Stimulated activated CD8-positive, alpha-beta memory T cell treated with anti-CD3 and anti-CD28 coated beads, Interleukin-15, amount 100 ng/mL, for 24 hours (primary cell): ENCODE measurements around the gene ZNF521.

Source experiments
- DNase-seq: peaks from one replicate; pipeline ENCODE4 v3.0.0-alpha.2; 2020; ENCODE audit warnings: low read depth

ZNF521 gene

GRCh38 chr18:25250474-25250851 is 101.5 kb downstream of the ZNF521 start:
- no peak for DNase-seq

GRCh38 chr18:25248755-25249154 is 103.2 kb downstream of the ZNF521 start:
- no peak for DNase-seq

- no peak for DNase-seq
These were observed 104.2 kb downstream of the ZNF521 start for GRCh38 chr18:25247725-25248124.

- no peak for DNase-seq
These were observed 106.9 kb downstream of the ZNF521 start for GRCh38 chr18:25244924-25245698.

GRCh38 chr18:25244170-25244569 is 107.8 kb downstream of the ZNF521 start:
- no peak for DNase-seq

GRCh38 chr18:25243754-25244153 is 108.2 kb downstream of the ZNF521 start:
- DNase-seq: no peak

DNA sequence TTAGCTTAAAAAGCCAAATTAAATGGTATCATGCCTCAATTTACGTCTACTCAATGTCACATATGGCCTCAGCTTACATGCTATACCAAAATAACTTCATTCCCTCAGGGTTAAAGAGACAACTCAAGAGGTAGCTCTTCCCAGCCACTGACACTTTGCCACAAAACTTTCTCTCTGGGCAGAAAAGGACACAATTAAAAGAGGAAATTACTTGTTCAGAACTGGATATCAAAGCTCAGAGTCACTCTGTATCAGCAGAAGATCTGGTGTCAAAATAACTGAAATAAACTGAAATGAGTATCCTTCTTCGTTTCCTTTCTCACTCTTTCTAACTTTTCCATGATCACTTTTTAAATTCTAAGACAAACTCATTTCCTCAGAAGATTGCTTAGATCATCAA is 108.7 kb downstream of the ZNF521 start:
- no peak for DNase-seq

DNA sequence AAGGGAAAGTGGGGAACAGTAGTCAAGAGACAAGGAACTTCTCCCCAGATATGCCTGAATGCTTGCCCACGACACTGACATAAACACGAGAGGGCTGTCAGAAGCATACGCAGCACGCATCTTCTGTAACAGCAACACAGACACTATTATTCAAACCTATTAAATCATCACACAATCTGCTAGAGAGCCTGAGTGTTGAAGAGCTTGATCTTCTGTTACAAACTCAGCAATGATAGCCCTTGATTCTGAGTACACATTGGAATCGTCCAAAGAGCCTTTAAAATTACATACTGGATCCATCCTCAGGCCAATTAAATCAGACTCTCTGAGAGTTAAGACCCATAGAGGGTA is 111.6 kb downstream of the ZNF521 start:
- DNase-seq: no peak

DNA sequence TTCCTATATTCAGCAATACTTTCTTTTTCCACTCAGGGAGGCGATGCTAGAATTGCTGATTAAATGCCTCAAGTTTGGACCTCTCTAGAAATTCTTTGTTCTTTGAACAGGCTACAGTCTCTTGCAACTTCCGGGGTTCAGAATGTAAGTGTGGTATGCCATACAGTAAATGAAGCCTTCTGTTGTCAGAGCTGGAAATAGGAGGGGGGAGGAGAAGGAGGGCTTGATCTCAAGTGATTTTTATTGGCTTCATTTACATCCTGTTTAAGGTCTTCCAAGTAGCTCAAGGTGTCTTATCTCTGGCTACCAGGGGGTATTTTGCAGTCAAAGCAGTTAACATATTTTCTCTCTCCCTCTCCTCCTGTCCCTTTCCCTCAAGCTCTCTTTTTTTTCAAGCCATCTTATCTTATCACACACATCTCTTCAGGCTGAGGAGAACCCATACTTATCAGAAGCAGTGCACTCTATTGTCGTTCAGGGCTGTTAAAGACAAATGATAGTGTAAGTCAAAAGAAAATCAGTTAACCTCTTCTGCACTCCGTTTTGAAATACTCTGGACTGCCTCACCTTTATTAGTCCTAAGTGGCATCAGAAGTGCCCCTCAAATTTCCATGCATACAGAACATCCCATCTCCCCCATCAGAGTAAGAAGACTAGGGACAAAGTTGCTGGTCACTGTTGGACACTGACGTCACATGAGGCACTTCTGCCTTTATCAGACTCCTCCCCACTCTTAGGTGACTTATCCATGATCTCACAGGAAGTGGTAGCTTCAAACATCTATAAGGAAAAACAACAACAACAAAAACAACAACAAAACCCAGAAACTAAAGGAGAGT is 112.2 kb downstream of the ZNF521 start:
- no peak for DNase-seq

DNA sequence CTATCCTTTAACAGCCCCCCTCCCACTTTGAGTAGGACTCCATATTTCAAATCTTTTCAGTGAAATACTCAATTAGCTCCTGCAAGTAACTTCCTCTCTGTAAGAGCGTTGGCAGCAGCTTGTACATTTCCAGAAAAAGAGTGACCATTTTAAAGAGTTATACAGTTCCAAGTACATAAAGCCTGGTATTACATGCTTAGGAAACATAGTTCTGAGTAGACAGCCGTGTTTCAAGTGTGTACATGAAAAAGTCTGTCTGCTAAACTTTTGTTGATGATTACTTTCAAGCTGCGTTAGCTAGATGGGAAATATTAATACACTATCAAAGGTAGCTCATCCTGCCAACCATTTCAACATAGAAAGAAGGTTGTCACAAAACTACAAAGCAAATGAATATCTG is 112.8 kb downstream of the ZNF521 start:
- no peak for DNase-seq

- no peak for DNase-seq
These were observed 114.2 kb downstream of the ZNF521 start for GRCh38 chr18:25237571-25238267.

DNA sequence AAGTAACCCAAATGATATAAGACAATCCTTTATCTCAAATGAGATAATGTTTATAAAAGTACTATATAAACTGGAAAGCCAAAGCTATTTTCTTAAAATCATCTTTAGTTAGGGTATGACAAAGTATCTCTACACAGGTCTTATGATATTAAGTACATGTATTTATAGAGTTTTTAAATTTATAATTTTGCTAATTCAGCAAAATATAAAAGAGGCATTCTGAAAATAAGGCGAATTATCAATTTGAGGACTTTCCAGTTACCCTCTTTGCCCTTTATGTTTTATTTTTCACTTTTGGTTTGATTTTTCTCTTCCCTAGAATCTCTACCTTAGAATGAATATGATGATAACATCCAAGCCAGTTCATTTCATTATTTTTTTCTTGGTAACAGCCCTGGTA is 115.2 kb downstream of the ZNF521 start:
- no peak for DNase-seq

DNA sequence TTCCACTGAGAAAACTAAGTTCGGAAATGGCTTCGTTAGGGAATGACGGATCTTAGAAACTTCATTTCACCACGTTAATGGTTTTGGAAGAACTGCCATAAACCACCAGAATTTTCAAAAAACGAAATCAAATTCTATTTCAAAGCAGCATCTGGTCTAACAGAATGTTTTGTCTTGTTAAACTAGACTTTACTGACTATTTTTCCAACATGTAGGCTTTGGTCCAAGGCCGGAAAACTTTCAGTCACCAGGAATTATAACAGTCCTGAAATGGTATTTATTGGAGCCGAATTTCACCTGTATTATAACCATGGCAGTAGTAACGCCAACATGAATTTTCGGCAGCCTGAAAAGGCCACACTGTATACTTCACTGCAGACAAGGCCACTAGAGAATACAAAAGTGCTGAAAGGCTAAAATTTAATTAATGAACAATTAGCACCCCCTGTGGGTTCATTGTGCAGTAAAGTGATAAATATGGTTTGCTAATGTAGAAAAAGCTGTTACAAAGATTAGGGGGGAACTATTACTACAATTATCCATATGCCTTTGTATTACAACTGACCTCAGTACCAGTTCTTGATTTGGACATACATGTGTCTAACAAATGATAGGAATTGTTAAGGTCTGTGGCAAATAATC is 116.4 kb downstream of the ZNF521 start:
- no peak for DNase-seq

DNA sequence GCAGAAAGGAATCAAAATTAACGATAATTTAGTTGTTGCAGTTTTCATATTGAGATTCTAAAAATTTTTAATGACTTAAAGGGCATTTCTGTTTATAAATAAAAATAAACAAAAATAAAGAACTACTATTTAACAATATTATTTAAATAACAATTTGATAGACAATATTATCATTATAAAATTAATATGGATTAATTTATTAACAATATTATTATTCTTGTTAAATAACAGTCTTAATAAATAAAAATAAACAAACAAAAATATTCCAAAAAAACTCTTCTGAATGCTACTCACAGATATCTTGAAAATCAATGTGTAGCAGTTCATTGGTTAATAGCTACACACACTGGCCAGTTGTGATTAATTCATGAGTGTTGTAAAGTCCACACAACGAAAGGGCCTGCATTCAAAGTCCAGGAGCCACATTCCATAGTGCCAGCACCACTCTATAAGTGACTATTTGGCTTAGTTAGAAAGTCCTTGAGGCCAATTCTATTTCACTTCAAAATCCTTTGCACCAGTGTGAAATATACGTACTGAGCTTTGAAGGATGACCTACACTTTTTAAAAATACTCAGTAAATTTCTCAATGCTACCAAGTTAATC is 117.1 kb downstream of the ZNF521 start:
- DNase-seq: no peak

GRCh38 chr18:25234322-25234639 is 117.7 kb downstream of the ZNF521 start:
- DNase-seq: no peak

DNA sequence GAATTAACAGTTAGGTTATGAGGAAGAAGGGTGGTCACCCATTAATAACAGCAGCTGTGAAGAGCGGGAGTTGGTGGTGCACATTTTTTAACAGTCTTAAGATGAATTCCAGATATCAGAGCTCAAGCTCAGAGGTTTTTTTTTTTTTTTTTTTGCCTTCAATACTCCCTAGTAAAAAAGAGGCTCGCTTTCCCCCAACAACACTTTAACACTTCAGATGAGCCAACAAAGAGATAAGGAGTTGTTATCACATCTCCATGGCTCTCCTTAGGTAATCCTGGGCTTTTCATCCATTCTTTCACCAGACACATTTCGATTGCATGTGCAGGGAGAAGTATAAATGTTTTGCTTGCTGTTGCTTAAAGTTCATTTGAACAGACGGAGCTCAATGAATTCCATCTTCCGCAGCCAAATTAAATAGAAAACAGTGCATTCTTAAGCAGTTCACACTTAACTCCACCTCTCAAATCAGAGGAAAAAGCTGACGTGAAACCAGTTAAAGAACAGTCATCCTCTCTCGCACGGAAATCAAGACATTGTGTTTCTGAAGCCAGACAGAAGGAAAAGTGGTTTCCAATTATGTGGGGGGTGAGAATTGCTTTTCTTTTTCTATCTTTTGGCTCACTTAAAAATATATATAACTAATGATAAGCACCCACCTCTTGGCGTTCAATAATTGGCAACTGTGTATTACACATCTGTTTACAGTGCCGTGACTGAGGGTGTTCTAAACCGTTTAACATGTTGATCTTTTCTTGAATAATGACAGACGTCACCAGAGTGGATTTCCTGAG is 118.2 kb downstream of the ZNF521 start:
- no peak for DNase-seq

- no peak for DNase-seq
These were observed 120.7 kb downstream of the ZNF521 start for GRCh38 chr18:25231327-25231691.

- DNase-seq: no peak
These were observed 121.2 kb downstream of the ZNF521 start for GRCh38 chr18:25230658-25231326.

- no peak for DNase-seq
These were observed 122.0 kb downstream of the ZNF521 start for GRCh38 chr18:25229920-25230319.

DNA sequence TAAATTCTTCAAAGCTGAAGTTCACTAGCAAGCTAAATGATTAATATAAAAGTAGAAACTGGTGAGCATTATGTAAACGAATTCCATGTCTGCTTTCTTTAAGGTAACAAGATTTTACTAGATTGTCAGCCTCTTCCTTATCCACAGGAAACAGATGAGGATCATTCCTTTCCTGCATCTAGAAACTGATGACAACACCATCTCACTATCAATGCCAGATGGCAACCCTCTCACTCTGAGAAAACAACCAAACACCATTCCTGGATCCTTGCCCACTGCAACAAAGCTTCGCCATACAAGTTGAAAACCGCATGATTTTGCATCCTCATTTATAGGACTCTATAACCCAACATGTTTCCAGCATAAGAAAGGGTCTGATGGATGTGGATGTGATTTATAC is 122.9 kb downstream of the ZNF521 start:
- DNase-seq: no peak

GRCh38 chr18:25228410-25228809 is 123.6 kb downstream of the ZNF521 start:
- no peak for DNase-seq
